ENCODE data around the gene CATSPERB.
"Not testable (repeated sequence)": the region's sequence is repeated elsewhere in the genome, so short reads cannot be mapped to it uniquely, and the experiment has no call there.

Gene CATSPERB

GRCh38 chr14:91743305-91743653 is 11.4 kb upstream of the CATSPERB start:
- Histone ChIP-seq H3K27ac (no peak overlapping the region), H3K36me3 (no peaks in the 10 kb centered on the region), H4K20me1 (no peaks in the 10 kb centered on the region), H3K4me1 (peaks cover 0 to 15% (median 0%) of the 10 kb centered on the region in 10 experiments; a peak in 4 of 20 replicates), H3K9ac (no peak overlapping the region), H3K9me3 (replicated peaks in 1 of 11) (no peaks in the 10 kb centered on the region), H3K4me2 (no peak overlapping the region), H3K4me3 (no peak overlapping the region), H3K27me3 (no peaks in the 10 kb centered on the region)
- no peak for TF ChIP-seq Cebpa-rat (IDR thresholded peaks at IDR 0.05)

- TF ChIP-seq Cebpa-rat (IDR thresholded peaks at IDR 0.05): no peak
- Histone ChIP-seq H3K27ac (no peak overlapping the region), H4K20me1 (no peaks in the 10 kb centered on the region)
These were observed 10.9 kb upstream of the CATSPERB start for GRCh38 chr14:91742621-91743304.

GRCh38 chr14:91739867-91740266 is 8.0 kb upstream of the CATSPERB start:
- not testable (repeated sequence) for H3K9me3 ChIP-seq (replicated peaks in 1 of 11); H4K20me1 ChIP-seq; H3K36me3 ChIP-seq; H3K4me2 ChIP-seq; H3K27ac ChIP-seq; H3K9ac ChIP-seq; H3K4me1 ChIP-seq; H3K27me3 ChIP-seq; H3K4me3 ChIP-seq

More at GRCh38 chr14:91742621-91743304, 10.9 kb upstream of the CATSPERB start:
- no peak overlapping the region for H3K4me2 ChIP-seq
- peaks cover 0 to 15% (median 0%) of the 10 kb centered on the region in 10 experiments; a peak in 4 of 20 replicates for H3K4me1 ChIP-seq
- H3K9ac ChIP-seq: no peak overlapping the region
- H3K4me3 ChIP-seq: no peak overlapping the region
- H3K27me3 ChIP-seq: no peaks in the 10 kb centered on the region
- H3K36me3 ChIP-seq: no peaks in the 10 kb centered on the region
- no peaks in the 10 kb centered on the region for H3K9me3 ChIP-seq (replicated peaks in 1 of 11)

- no peaks in the 10 kb centered on the region for H3K36me3 ChIP-seq
These were observed 5.7 kb upstream of the CATSPERB start for GRCh38 chr14:91737619-91738018.

GRCh38 chr14:91732859-91733477 is 1.1 kb upstream of the CATSPERB start:
- Histone ChIP-seq H3K4me2 (no peak overlapping the region), H3K4me3 (no peak overlapping the region), H3K27ac (no peak overlapping the region), H4K20me1 (no peaks in the 10 kb centered on the region), H3K4me1 (no peaks in the 10 kb centered on the region), H3K36me3 (no peaks in the 10 kb centered on the region), H3K27me3 (no peaks in the 10 kb centered on the region), H3K9ac (no peak overlapping the region), H3K9me3 (replicated peaks in 1 of 11) (no peaks in the 10 kb centered on the region)
- no peak for TF ChIP-seq Cebpa-rat (IDR thresholded peaks at IDR 0.05)

More at GRCh38 chr14:91737619-91738018, 5.7 kb upstream of the CATSPERB start:
- Histone ChIP-seq H4K20me1 (no peaks in the 10 kb centered on the region), H3K27ac (no peak overlapping the region), H3K9ac (no peak overlapping the region), H3K9me3 (replicated peaks in 1 of 11) (no peaks in the 10 kb centered on the region), H3K4me2 (no peak overlapping the region), H3K4me1 (no peaks in the 10 kb centered on the region), H3K4me3 (no peak overlapping the region), H3K27me3 (no peaks in the 10 kb centered on the region)
- TF ChIP-seq Cebpa-rat (IDR thresholded peaks at IDR 0.05): no peak

- Histone ChIP-seq H3K9ac (no peak overlapping the region), H4K20me1 (no peaks in the 10 kb centered on the region), H3K36me3 (no peaks in the 10 kb centered on the region), H3K27ac (no peak overlapping the region), H3K27me3 (no peaks in the 10 kb centered on the region), H3K9me3 (replicated peaks in 1 of 11) (no peaks in the 10 kb centered on the region), H3K4me3 (no peak overlapping the region), H3K4me1 (no peaks in the 10 kb centered on the region), H3K4me2 (no peak overlapping the region)
- TF ChIP-seq Cebpa-rat (IDR thresholded peaks at IDR 0.05): no peak
These were observed 553 bp upstream of the CATSPERB start for GRCh38 chr14:91732439-91732838.

GRCh38 chr14:91731018-91731417 is 868 bp downstream of the CATSPERB start:
- H4K20me1 ChIP-seq: no peaks in the 10 kb centered on the region
- H3K9ac ChIP-seq: no peak overlapping the region
- H3K9me3 ChIP-seq (replicated peaks in 1 of 11): no peaks in the 10 kb centered on the region
- TF ChIP-seq Cebpa-rat (IDR thresholded peaks at IDR 0.05): no peak
- H3K36me3 ChIP-seq: no peaks in the 10 kb centered on the region
- no peaks in the 10 kb centered on the region for H3K27me3 ChIP-seq
- no peaks in the 10 kb centered on the region for H3K4me1 ChIP-seq
- no peak overlapping the region for H3K27ac ChIP-seq
- no peak overlapping the region for H3K4me3 ChIP-seq
- no peak overlapping the region for H3K4me2 ChIP-seq

GRCh38 chr14:91729756-91730155 is 2.1 kb downstream of the CATSPERB start:
- Histone ChIP-seq H3K27me3 (no peaks in the 10 kb centered on the region), H3K36me3 (no peaks in the 10 kb centered on the region), H3K4me2 (no peak overlapping the region), H3K4me3 (no peak overlapping the region), H3K4me1 (no peaks in the 10 kb centered on the region), H3K27ac (no peak overlapping the region), H3K9ac (no peak overlapping the region), H4K20me1 (no peaks in the 10 kb centered on the region), H3K9me3 (replicated peaks in 1 of 11) (no peaks in the 10 kb centered on the region)
- no peak for TF ChIP-seq Cebpa-rat (IDR thresholded peaks at IDR 0.05)

GRCh38 chr14:91728616-91729183 is 3.2 kb downstream of the CATSPERB start:
- H3K27ac ChIP-seq: no peak overlapping the region
- H3K9me3 ChIP-seq (replicated peaks in 1 of 11): no peaks in the 10 kb centered on the region
- H3K36me3 ChIP-seq: no peaks in the 10 kb centered on the region
- TF ChIP-seq Cebpa-rat (IDR thresholded peaks at IDR 0.05): no peak
- peaks cover 0 to under 1% (median 0%) of the 10 kb centered on the region in 10 experiments; a peak in 2 of 20 replicates for H3K4me1 ChIP-seq
- no peak overlapping the region for H3K4me3 ChIP-seq
- H3K9ac ChIP-seq: no peak overlapping the region
- no peaks in the 10 kb centered on the region for H3K27me3 ChIP-seq
- no peaks in the 10 kb centered on the region for H4K20me1 ChIP-seq
- H3K4me2 ChIP-seq: no peak overlapping the region

GRCh38 chr14:91727121-91727520 is 4.8 kb downstream of the CATSPERB start:
- no peaks in the 10 kb centered on the region for H3K36me3 ChIP-seq
- no peak overlapping the region for H3K27ac ChIP-seq
- H3K9me3 ChIP-seq (replicated peaks in 1 of 11): no peaks in the 10 kb centered on the region
- TF ChIP-seq Cebpa-rat (IDR thresholded peaks at IDR 0.05): no peak
- no peaks in the 10 kb centered on the region for H3K27me3 ChIP-seq
- H4K20me1 ChIP-seq: no peaks in the 10 kb centered on the region
- peaks cover 0 to 6% (median 0%) of the 10 kb centered on the region in 10 experiments; a peak in 2 of 20 replicates for H3K4me1 ChIP-seq
- no peak overlapping the region for H3K4me2 ChIP-seq
- no peak overlapping the region for H3K4me3 ChIP-seq
- H3K9ac ChIP-seq: no peak overlapping the region
